Measurements from ENCODE around the gene OAF.
"Not testable (repeated sequence)": the region's sequence is repeated elsewhere in the genome, so short reads cannot be mapped to it uniquely, and the experiment has no call there.

The OAF gene

GRCh38 chr11:120210626-120211521 lies at the start of gene OAF:
Gene OAF, plus strand, starts transcription at chr11:120211032. Its CDS starts 248 bp downstream, at chr11:120211280.
- peak; percentile 25 to 31 for DNase-seq (ENCODE audit: low read depth in 2 of 2)

- no peak for DNase-seq (ENCODE audit: low read depth in 2 of 2)
These were observed 43.2 kb upstream of the OAF start for GRCh38 chr11:120167659-120168058.

GRCh38 chr11:120168108-120168959 lies 42.5 kb upstream of the OAF start:
- no peak for DNase-seq (ENCODE audit: low read depth in 2 of 2)

GRCh38 chr11:120168960-120169681 lies 41.7 kb upstream of the OAF start:
- peak; percentile 35 to 45 for DNase-seq (ENCODE audit: low read depth in 2 of 2)

- DNase-seq (ENCODE audit: low read depth in 2 of 2): no peak
These were observed 40.7 kb upstream of the OAF start for GRCh38 chr11:120169981-120170698.

- DNase-seq (ENCODE audit: low read depth in 2 of 2): no peak
These were observed 40.0 kb upstream of the OAF start for GRCh38 chr11:120170741-120171261.

GRCh38 chr11:120172054-120172911 lies 38.5 kb upstream of the OAF start:
- DNase-seq (ENCODE audit: low read depth in 2 of 2): peak in 1 of 2 donors; percentile 29

GRCh38 chr11:120173019-120173705 lies 37.7 kb upstream of the OAF start:
- no peak for DNase-seq (ENCODE audit: low read depth in 2 of 2)

GRCh38 chr11:120173807-120174206 lies 37.0 kb upstream of the OAF start:
- DNase-seq (ENCODE audit: low read depth in 2 of 2): no peak

- DNase-seq (ENCODE audit: low read depth in 2 of 2): no peak
These were observed 36.0 kb upstream of the OAF start for GRCh38 chr11:120174866-120175265.

- DNase-seq (ENCODE audit: low read depth in 2 of 2): no peak
These were observed 32.2 kb upstream of the OAF start for GRCh38 chr11:120178561-120179056.

- DNase-seq (ENCODE audit: low read depth in 2 of 2): no peak
These were observed 31.7 kb upstream of the OAF start for GRCh38 chr11:120179057-120179672.

- not testable (repeated sequence) for DNase-seq (ENCODE audit: low read depth in 2 of 2)
These were observed 30.8 kb upstream of the OAF start for GRCh38 chr11:120180063-120180462.

- DNase-seq (ENCODE audit: low read depth in 2 of 2): no peak
These were observed 30.1 kb upstream of the OAF start for GRCh38 chr11:120180551-120181232.

- DNase-seq (ENCODE audit: low read depth in 2 of 2): no peak
These were observed 29.4 kb upstream of the OAF start for GRCh38 chr11:120181376-120181975.

GRCh38 chr11:120182372-120182771 lies 28.5 kb upstream of the OAF start:
- no peak for DNase-seq (ENCODE audit: low read depth in 2 of 2)

GRCh38 chr11:120182790-120183491 lies 27.9 kb upstream of the OAF start:
- no peak for DNase-seq (ENCODE audit: low read depth in 2 of 2)
